ENCODE results near the gene PACSIN1.

The PACSIN1 gene

GRCh38 chr6:34441526-34441925, 24.4 kb upstream of the PACSIN1 start:
- no peak for TF ChIP-seq CTCF (conservative IDR thresholded peaks at IDR 0.05; ENCODE audit: low read depth, low read length)
- H3K4me3 ChIP-seq (ENCODE audit: low read depth, low read length), result no peak overlapping the region
- no peak for DNase-seq (ENCODE audit: low read depth)

DNA sequence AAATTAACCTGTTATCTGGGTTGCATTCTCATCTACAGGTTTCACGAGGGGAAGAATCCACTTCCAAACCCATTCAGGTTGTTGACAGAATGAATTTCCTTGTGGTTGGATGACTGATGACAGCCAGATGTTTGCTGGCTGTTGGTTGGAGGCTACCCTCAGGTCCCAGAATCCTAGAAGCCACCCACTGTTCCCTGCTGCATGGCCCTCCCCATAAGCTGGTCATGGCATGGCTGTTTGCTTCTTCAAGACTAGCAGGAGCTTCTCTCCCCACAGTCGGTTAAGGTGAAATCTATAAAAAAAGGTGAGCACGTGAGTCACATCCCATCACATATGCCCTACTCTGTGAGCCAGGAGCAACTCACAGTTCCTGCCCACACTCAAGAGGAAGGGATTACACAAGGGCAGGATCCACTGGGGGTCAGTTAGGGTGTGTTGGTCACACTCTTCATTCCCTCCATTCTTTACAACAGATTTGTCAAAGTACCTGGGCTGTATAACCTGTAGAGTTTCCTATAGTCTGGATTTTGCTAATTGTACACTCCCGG, 20.5 kb upstream of the PACSIN1 start:
- no peak for TF ChIP-seq CTCF (conservative IDR thresholded peaks at IDR 0.05; ENCODE audit: low read depth, low read length)
- no peak for DNase-seq (ENCODE audit: low read depth)
- no peak overlapping the region for H3K4me3 ChIP-seq (ENCODE audit: low read depth, low read length)

GRCh38 chr6:34447386-34447785, 18.5 kb upstream of the PACSIN1 start:
- no peak for TF ChIP-seq CTCF (conservative IDR thresholded peaks at IDR 0.05; ENCODE audit: low read depth, low read length)
- no peak overlapping the region for H3K4me3 ChIP-seq (ENCODE audit: low read depth, low read length)
- no peak for DNase-seq (ENCODE audit: low read depth)

- no peak overlapping the region for H3K4me3 ChIP-seq (ENCODE audit: low read depth, low read length)
- no peak for TF ChIP-seq CTCF (conservative IDR thresholded peaks at IDR 0.05; ENCODE audit: low read depth, low read length)
- no peak for DNase-seq (ENCODE audit: low read depth)
These were observed 18.0 kb upstream of the PACSIN1 start for GRCh38 chr6:34447910-34448309.

DNA sequence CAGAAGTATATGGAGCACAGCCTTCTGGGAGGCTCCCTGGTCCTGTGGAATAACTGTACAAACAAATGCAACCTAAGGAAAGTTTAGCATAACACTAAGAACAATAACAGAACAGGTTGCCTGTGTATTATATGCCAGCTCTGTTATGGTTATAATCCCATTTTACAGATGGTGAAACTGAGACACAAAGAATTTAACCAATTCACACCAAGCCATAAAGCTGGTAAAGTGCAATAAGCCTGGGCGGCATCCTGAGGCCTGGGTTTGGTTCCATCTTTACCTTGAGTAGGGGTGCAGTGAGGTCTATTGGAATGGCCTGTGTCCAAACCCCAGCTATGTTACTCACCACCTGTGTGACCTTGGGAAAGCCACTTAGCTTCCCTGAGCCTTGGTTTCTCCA, 14.7 kb upstream of the PACSIN1 start:
- no peak overlapping the region for H3K4me3 ChIP-seq (ENCODE audit: low read depth, low read length)
- no peak for TF ChIP-seq CTCF (conservative IDR thresholded peaks at IDR 0.05; ENCODE audit: low read depth, low read length)

GRCh38 chr6:34455831-34456230, 10.0 kb upstream of the PACSIN1 start:
- H3K4me3 ChIP-seq (ENCODE audit: low read depth, low read length), result no peak overlapping the region
- DNase-seq (ENCODE audit: low read depth), result no peak
- TF ChIP-seq CTCF (conservative IDR thresholded peaks at IDR 0.05; ENCODE audit: low read depth, low read length), result no peak

More for the DNA sequence above, 14.7 kb upstream of the PACSIN1 start:
- no peak for DNase-seq (ENCODE audit: low read depth)

- no peak for TF ChIP-seq CTCF (conservative IDR thresholded peaks at IDR 0.05; ENCODE audit: low read depth, low read length)
- no peak for DNase-seq (ENCODE audit: low read depth)
- no peak overlapping the region for H3K4me3 ChIP-seq (ENCODE audit: low read depth, low read length)
These were observed 8.5 kb upstream of the PACSIN1 start for GRCh38 chr6:34457382-34457741.
